ENCODE data around the gene MYOT.

DNA sequence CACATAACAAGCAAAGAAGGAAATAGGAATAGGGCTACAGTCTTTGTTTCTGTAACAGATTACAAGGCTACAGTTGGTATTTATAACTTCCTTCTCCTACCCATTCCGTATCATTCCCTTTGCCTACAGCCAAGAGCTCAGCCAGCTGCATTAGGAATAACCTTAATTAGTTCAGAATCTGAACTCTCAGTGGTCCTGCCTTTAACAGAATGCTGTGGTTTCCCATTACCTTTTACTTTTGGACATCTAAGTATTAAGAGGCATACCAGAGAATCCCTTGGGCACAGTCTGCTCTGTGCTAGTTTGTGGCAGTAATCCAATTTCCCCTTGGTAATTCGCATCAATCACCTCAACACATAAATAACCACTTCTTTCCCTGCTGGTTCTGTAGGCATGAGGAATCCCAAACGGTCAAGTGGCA is 65.8 kb downstream of the MYOT start:
- TF ChIP-seq, protein P1, sequence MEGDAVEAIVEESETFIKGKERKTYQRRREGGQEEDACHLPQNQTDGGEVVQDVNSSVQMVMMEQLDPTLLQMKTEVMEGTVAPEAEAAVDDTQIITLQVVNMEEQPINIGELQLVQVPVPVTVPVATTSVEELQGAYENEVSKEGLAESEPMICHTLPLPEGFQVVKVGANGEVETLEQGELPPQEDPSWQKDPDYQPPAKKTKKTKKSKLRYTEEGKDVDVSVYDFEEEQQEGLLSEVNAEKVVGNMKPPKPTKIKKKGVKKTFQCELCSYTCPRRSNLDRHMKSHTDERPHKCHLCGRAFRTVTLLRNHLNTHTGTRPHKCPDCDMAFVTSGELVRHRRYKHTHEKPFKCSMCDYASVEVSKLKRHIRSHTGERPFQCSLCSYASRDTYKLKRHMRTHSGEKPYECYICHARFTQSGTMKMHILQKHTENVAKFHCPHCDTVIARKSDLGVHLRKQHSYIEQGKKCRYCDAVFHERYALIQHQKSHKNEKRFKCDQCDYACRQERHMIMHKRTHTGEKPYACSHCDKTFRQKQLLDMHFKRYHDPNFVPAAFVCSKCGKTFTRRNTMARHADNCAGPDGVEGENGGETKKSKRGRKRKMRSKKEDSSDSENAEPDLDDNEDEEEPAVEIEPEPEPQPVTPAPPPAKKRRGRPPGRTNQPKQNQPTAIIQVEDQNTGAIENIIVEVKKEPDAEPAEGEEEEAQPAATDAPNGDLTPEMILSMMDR (IDR thresholded peaks at IDR 0.05), result no peak
- TF ChIP-seq POLR2AphosphoS5 (IDR thresholded peaks at IDR 0.05), result no peak
